NCI-H1436 treated with DMSO at 0.1 percent for 48 hours (cell line): ENCODE measurements around the gene SP3.
A peak's percentile ranks its signal among the peaks of the same experiment; 100 is the strongest.

Experiments used
- DNase-seq: peaks from one replicate; lab custom pipeline; 2025; lab: John Stamatoyannopoulos, UW

Gene SP3

DNA sequence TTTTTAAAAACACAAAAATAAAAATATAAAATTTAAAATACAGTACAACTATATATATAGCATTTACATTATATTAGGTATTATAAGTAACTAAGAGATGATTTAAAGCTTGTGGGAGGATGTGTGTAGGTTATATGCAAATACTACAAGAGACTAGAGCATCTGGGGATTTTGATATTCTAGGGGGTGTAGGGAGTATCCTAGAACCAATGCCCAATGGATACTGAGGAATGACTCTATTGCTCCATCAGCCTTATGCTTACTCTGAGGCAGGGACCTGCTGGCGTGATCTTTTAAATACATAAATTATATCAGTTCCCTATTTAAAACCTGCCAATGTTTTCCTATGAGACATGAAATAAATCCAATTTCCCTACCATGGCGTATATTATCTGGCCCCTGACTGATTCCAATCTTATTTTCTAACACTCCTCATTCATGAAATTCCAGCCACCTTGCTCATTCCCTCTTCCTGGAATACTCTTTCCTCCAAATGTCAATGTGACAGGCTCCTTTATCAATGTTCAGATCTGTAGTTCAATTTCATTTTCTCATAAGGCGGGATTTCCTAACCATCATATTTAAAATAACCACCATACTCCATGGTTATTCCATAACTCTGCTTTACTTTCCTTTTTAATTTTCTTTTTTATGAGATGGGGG lies 22.2 kb downstream of the SP3 start:
- no peak for DNase-seq

- DNase-seq: no peak
Measured at GRCh38 chr2:173941567-173941966, 23.6 kb downstream of the SP3 start.

- no peak for DNase-seq
Measured at GRCh38 chr2:173940208-173941020, 24.8 kb downstream of the SP3 start.

GRCh38 chr2:173938700-173939384 lies 26.3 kb downstream of the SP3 start:
- DNase-seq: no peak

- no peak for DNase-seq
Measured at GRCh38 chr2:173935305-173935704, 29.9 kb downstream of the SP3 start.

- peak; percentile 57 for DNase-seq
Measured at GRCh38 chr2:173934895-173935294, 30.3 kb downstream of the SP3 start.

DNA sequence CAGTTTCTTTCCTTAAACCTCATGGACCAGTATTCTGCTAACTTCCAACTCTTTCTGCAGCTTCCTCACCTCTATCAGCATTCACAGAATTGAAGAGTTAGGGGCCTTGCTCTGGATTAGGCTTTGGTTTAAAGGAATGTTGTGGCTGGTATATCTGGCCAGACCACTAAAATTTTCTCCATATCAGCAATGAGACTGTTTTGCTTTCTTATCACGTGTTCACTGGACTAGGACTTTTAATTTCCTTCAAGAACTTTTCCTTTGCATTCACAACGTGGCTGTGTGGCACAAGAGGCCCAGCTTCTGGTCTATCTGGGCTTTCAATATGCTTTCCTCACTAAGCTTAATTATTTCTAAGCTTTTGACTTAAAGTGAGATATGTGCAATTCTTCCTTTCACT lies 33.4 kb downstream of the SP3 start:
- no peak for DNase-seq

- DNase-seq: no peak
Measured at GRCh38 chr2:173929441-173929840, 35.7 kb downstream of the SP3 start.

GRCh38 chr2:173926875-173927274 lies 38.3 kb downstream of the SP3 start:
- no peak for DNase-seq

GRCh38 chr2:173924285-173924684 lies 40.9 kb downstream of the SP3 start:
- no peak for DNase-seq

DNA sequence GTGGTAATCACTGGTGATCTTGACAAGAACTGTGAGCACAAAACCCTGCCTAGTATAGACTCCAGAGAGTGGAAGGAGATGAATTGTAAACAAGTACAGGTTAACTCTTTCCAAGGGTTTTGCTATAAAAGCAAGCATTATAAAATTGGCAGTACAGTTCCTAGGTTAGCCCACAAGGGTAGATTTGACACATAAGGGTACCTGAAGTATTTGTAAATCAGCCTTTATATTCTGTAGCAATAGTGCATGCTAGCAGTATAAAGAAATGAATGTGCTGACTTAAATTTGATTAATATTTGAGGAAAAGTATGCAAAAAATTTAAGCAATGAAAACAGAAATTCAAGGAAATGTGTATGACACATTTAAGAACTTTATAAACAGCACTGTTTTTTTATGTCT lies 42.4 kb downstream of the SP3 start:
- no peak for DNase-seq

- no peak for DNase-seq
Measured at GRCh38 chr2:173922068-173922467, 43.1 kb downstream of the SP3 start.

DNA sequence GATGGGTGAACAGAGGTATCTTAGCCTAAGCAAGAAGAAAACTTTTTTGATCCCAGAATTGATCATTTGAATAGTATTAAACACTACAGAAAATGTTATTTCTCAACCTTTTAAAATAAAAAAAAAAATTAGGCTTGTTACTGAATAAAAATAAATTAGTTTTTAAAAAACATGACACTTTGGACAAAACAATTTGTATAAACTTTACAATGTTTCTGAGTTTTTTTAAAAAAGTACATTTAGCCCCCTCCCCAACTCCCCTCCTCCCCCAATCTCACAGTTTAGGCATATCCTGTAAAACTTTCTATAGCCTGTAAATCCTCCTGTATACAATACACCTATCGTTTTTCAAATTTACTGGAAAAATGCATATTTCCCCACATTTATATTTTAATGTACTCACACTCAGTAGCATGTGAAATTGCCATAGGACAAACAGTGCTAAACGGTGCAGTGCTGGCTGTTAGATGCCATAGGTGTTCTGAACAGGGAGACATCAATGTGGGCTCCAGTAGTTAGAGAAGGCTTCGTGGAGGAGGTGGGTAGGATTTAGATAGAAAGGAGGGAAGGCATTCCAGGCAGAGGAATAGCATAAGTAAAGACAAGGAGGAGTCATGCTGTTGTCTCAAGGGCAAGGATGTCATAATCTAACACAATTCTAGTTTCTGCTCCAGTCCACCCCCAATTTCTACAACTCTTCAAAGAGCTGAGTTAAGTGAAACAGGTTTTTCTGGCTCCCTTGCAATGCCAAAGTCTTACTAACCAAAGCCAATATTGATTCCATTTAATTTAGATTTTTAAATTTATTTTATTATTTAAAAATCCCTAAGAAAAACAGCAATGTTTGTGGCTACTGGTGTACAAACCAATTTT lies 50.9 kb downstream of the SP3 start:
- DNase-seq: no peak

DNA sequence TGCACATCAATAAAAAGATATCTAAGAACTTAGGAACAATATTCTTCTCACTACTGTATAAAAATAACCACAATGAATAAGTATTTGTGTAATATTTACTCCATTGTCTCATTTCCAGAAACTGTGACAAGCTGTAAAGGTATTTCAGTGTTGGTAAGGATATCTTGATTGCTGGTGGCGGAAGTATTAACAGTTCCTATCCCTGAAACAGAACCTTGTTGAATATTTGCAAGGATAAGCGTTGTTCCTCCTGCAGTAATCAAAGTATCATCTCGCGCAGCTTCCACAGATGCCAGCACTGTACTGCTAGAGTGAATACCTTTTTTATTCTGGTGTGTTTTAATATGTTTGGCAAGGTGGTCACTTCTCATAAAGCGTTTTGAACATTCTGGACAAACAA lies 55.3 kb downstream of the SP3 start:
- no peak for DNase-seq

- no peak for DNase-seq
Measured at GRCh38 chr2:173906626-173907025, 58.5 kb downstream of the SP3 start.

DNA sequence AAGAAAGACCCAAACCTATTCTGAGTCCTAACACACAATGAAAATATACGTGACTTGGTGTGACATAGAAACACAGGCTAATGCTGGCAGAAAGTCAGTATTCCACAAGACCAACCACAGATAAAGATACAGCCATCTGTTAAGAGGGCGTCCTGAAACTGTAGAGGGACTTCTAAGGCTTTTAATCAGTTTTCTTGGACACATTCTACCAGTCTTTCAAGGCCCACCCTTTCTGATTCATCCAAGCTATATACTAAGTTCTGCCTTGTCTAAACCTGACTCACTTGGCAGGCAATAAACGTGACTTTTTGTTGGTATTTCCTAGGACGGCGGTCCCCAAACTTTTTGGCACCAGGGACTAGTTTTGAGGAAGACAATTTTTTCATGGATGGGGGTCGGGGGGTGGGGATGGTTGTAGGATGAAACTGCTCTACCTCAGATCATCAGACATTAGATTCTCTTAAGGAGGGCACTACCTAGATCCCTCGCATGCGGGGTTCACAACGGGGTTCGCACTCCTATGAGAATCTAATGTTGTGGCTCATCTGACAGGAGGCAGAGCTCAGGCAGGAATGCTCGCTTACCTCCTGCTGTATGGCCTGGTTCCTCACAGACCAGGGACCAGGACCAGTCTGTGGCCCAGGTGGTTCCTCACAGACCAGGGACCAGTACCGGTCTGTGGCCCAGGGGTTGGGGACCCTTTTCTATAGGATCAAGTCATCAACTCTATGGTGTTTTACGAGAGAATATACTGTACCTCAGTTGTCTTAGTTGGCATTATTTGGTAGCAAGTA lies 61.4 kb downstream of the SP3 start:
- no peak for DNase-seq

DNA sequence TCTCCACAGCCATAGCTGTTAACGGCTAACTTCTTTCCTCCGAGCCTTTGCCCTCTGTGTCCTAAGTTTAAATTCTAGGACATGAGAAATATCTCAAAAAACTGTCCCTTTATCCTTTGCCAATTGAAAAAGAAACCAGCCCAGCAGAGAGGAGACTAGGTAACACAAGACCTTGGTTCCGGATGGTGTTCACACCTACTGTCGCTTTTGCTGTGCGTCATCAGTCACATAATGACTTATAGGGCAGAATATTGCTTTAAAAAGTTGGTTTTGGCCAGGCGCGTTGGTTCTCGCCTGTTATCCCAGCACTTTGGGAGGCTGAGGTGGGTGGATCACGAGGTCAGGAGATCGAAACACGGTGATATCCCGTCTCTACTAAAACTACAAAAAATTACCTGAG lies 66.2 kb downstream of the SP3 start:
- DNase-seq: no peak

DNA sequence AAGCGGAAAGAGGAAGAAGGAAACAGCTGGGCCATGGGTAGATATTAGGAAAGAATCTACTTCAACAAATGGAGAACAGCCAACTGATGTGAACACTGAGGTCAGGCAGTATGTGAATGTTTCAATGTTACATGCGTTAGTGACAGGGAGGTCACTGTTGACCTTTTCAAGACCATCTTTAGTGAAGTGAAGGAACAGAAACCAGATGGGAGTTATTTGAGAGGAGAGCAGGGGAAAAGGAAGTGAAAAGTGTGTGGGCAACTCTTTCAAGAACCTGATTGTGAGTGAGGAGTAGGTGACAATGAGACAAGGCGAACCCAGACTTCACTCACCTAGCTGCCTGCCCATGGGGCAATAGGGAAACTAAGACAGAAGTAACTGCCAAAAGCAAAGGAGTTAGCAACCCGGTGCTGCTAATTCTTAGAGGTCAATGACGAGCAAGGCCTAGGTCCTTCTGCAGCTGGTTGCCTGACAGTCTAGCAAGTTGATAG lies 67.0 kb downstream of the SP3 start:
- no peak for DNase-seq

- no peak for DNase-seq
Measured at GRCh38 chr2:173896755-173897154, 68.4 kb downstream of the SP3 start.

DNA sequence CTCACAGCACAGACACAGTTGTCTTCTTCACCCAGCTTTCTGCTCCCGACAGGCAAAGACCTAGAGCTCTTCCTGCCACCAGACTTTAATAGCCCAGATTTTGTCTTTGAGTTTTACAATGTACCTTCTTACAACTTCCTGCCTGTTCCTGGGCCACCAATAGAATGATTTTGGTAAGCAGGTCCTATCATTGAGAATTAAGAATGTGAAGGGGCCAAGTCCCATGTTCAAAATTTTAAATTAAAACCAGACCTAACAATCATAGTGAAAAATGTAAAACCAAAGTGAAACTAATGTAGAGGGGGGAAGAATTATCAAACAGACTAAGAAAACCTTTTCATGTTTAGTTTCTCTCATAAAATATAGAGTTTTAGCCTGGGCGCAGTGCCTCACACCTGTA lies 72.8 kb downstream of the SP3 start:
- no peak for DNase-seq
